Globus pallidus (tissue), 1 donor: ENCODE measurements around the gene ARL13A.
"Not testable (repeated sequence)": the region's sequence is repeated elsewhere in the genome, so short reads cannot be mapped to it uniquely, and the experiment has no call there.

Experiments used
- DNase-seq: peaks from one replicate; pipeline ENCODE4 v3.0.0-alpha.2; 2015; ENCODE audit warnings: low spot score

Gene ARL13A

GRCh38 chrX:100969408-100969807 is at the start of gene ARL13A:
TSS of gene ARL13A (plus strand) at chrX:100969708. CDS start at chrX:100973690, 3,982 bp downstream.
- DNase-seq = no peak

- no peak for DNase-seq
Observed at GRCh38 chrX:100924375-100924774, 45.1 kb upstream of the ARL13A start.

- no peak for DNase-seq
Observed at GRCh38 chrX:100926453-100926852, 43.1 kb upstream of the ARL13A start.

- no peak for DNase-seq
Observed at GRCh38 chrX:100928660-100929613, 40.6 kb upstream of the ARL13A start, which contains the start of gene XKRX. TSS of gene XKRX (minus strand) at chrX:100928917. CDS start at chrX:100928304, 613 bp downstream.

DNA sequence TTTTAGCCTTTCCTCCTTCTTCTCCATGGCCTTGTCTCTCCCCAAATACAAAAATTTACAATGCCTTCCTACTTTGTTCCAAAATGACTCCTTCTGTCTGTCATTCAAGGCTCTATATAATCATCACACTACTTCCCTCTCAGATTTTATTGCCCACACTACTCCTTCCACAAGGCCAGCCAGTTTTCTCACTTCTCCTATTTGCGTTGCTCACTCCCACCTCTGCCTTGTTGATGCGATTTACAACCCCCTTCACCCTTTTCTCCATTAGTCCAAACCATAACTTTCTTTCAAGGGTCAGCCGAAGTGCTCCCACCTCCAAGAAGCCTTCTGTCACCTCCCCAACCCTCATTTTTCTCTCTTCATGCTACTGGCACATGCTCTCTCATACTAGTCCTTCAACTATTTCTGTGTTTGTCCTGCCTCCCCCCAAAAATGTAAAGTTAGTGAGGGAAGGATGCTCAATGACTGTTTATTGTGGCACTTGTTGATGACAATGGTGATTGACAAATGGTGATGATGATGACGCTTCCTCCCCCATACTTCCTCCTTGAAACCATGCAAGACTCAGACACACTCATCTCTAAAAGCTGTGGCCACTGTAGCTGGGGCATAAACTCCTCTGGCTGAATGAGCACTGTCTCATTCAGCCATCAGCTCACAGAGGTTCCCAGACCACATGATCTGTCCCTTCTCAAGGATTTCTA is 38.1 kb upstream of the ARL13A start:
- DNase-seq = no peak

DNA sequence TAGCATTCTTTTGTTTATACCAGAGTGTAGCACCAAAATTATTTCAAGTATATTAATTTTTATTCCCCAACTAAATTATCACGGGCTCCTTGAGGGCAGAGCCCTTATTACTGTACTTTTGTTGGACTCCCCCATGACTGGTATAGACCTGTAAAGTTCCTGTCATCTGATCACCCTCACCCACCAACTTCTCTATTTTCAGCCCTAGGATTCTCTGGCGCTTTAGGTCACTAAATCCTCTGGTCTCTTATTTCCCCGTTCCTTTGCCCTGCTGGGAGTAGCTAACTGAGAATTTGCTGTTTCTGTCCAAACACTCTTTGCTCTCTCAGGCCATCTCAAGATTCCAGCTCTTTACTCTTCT is 37.6 kb upstream of the ARL13A start:
- no peak for DNase-seq

GRCh38 chrX:100935767-100936166 is 33.7 kb upstream of the ARL13A start:
- DNase-seq = no peak

DNA sequence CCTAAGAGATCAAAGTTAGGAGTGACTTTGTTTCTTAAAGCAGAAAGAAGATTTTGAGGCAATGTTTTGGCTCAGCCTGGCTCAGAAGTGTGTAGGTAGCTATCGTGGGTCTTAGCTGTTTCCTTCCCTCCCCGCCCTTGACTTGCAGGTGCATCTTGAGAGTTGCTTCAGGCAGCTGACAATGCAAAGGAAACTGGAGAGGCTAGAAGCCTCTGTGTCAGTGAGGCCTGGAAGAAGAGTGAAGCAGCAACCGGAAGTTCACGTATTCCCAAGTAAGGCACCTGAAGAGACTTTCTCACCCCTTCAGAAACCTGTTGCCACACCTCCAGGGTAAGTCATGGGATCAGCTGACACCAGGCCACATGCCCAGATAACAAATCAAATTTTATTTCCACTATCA is 30.2 kb upstream of the ARL13A start:
- no peak for DNase-seq

GRCh38 chrX:100944601-100945000 is 24.9 kb upstream of the ARL13A start:
- no peak for DNase-seq

DNA sequence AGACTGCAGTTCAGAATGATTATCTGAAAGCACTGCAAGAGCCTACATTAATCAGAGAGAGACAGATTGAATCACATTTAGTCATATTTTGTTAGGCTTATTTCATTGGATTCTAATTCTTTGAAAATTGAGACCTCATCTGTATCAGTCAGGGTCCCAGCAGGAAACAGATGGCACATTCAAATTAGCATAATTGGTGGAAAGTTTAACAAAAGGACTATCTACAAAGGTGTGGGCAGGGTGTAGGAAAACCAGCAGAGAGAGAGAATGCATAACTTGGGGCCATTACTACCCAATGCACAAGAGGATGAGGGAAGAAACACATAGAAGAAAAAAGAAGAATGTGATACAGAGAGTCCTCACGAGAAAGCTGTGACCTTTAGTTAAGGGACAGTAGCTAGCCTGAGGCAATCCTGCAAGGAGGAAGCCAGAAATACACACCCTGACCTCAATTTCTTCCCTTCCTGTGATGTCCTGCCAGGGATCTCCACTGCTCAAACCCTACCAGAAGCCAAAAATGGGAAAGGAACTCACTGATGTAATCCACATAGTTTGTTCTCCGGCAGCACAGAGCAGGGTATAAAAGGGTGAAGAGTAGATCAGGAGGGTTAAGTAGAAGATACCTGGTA is 23.1 kb upstream of the ARL13A start:
- no peak for DNase-seq

- DNase-seq = no peak
Observed at GRCh38 chrX:100948557-100948956, 21.0 kb upstream of the ARL13A start.

GRCh38 chrX:100962811-100963210 is 6.7 kb upstream of the ARL13A start:
- DNase-seq = no peak

DNA sequence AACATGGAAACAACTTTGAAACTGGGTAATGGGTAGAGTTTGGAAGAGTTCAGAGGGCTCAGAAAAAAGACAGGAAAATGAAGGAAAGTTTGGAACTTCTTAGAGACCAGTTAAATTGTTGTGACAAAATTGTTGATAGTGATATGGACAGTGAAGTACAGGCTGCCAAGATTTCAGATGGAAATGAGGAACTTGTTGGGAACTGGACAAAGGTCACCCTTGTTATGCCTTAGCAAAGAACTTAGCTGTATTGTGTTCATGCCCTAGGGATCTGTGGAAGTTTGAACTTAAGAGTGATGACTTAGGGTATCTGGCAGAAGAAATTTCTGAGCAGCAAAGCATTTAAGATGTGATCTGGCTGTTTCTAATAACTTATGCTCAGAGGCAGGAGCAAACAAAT is 5.1 kb upstream of the ARL13A start:
- no peak for DNase-seq

- no peak for DNase-seq
Observed at GRCh38 chrX:100969936-100970335, 428 bp downstream of the ARL13A start.

- DNase-seq = no peak
Observed at GRCh38 chrX:100973411-100973810, 3.9 kb downstream of the ARL13A start.

- DNase-seq = no peak
Observed at GRCh38 chrX:100975212-100975611, 5.7 kb downstream of the ARL13A start.

DNA sequence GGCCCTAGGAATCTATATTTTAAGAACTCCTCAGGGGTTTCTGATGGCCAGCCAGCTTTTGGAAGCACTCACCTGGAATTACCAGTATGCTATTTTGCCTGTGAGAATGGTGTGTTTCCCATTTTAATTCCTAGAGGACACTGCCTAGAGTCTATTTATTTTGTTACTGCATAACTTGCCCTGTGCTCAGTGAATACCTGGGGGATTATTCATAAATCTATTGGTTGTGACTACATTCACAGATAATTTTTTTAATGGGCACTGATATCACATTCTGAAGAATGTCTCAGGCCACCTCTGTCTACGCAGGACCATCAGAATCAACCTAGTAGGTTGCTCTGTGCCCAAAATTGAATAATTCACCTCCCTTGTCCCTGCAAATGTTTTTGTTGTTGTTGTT is 6.7 kb downstream of the ARL13A start:
- DNase-seq = no peak

DNA sequence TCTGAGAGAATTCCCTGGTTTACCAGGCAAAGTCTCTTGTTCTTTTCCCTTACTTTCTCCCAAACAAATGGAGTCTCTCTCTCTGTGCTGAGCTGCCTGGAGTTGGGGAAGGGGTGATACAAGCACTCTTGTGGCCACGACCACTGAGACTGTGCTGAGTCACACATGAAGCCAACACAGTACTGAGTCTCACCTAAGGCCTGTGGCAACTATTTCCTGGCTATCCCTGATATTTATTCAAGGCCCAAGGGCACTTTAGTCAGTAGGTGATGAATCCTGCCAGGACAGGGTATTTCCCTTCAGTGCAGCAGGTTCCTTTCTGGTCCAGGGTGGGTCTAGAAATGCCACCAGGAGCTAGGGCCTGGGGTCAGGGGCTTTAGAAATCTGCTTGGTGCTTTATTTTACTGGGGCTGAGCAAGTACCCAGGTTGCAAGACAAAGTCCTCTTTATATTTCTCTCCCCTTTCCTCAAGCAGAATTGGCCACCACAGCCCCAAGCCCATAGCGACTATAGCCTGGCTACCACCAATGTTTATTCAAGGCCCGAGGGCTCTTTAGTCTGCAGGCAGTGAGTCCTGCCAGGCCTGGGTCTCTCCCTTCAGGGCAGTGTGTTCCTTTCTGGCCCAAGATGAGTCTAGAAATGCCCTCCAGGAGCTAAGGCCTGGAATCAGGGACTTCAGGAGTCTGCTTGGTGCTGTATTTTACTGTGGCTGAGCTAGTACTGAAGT is 10.5 kb downstream of the ARL13A start:
- no peak for DNase-seq

DNA sequence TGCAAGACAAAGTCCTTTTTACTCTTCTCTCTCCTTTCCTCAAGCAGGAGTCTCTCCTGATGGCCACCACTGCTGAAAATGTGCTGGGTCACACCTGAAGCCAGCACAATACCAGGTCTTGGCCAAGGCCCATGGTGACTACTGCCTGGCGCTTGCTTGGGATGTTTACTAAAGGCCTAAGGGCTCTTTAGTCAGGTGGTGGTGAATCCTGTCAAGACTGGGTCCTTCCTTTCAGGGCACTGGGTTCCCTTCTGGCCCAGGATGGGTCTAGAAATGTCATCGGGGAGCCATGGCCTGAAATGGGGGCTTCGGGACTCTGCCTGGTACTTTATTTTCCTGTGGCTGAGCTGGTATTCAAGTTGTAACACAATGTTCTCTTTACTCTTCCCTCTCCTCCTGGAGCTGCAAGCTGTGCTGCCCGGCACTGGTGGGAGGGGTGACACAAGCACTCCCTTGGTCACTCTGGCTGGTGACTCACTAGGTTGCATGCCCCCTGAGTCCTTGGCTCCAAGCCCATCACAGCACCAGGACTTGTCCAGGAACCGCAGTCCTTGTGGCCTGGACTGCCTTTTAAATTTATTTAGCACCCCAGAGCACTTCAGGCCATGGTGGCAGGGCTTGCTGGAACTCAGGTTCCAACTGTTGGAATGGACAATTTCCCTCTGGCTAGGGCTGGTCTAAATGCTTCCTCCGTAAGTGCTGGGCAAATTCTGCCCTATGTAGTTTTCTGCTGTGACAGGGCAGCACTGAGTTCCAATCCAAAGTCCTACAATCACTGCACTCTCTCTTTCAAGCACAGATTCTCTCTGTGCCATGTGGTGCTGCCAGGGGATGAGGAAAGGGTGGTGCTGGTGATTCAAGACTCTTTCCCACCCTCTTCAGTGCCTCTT is 11.3 kb downstream of the ARL13A start:
- no peak for DNase-seq

- DNase-seq = not testable (repeated sequence)
Observed at GRCh38 chrX:100981498-100981845, 12.0 kb downstream of the ARL13A start.

DNA sequence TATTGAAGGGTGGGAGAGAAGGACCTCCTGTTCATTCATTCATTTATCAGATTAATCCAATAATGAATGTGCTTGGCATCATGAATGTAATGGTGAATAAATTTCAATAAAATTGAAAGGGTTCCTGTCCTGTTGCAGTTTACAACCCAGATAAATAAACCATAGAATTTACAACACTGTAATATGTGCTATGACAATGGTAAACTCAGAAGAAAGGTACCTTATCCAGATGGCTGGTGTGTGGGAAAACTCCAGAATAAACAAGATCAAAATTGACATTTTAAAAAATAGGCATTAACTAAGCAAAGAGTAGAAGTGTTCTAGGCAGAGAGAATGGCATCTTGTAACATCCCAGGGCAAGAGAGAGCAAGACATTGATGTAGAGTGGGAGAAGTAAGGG is 15.3 kb downstream of the ARL13A start:
- no peak for DNase-seq
